ENCODE measurements around the gene ADAMTS19.
A peak's percentile ranks its signal among the peaks of the same experiment; 100 is the strongest.
"Not testable (repeated sequence)": the region's sequence is repeated elsewhere in the genome, so short reads cannot be mapped to it uniquely, and the experiment has no call there.

ADAMTS19 gene

GRCh38 chr5:129459777-129460671 lies at the start of gene ADAMTS19:
ADAMTS19 (plus strand) TSS chr5:129460298; CDS start chr5:129460392, 94 bp downstream.
- Histone ChIP-seq H3K27me3 (ENCODE audit: control insufficient read depth in 5 of 5, insufficient read depth in 4 of 5, low read length in 5 of 5) (peaks cover 11 to 26% (median 18%) of the 10 kb centered on the region in 5 donors), H3K9ac (ENCODE audit: low read length in 5 of 5) (no peak within 1 kb of the TSS), H3K9me3 (ENCODE audit: control insufficient read depth in 5 of 5, low read length in 5 of 5) (no peaks in the 10 kb centered on the region), H3K36me3 (ENCODE audit: control insufficient read depth in 5 of 5, insufficient read depth in 5 of 5, low read length in 5 of 5) (no peaks in the 10 kb centered on the region), H3K4me3 (ENCODE audit: low read depth in 1 of 5, low read length in 5 of 5) (peak within 1 kb of the TSS; percentile 58 to 70 (median 62)), H3K4me1 (ENCODE audit: control insufficient read depth in 5 of 5, insufficient read depth in 5 of 5, low read length in 5 of 5) (peaks cover 3 to 24% (median 18%) of the 10 kb centered on the region in 5 donors), H3K27ac (ENCODE audit: low read depth, low read length) (no peak within 1 kb of the TSS)

- no peak overlapping the region for H3K4me3 ChIP-seq (ENCODE audit: low read depth in 1 of 5, low read length in 5 of 5)
- no peaks in the 10 kb centered on the region for H3K36me3 ChIP-seq (ENCODE audit: control insufficient read depth in 5 of 5, insufficient read depth in 5 of 5, low read length in 5 of 5)
- H3K27ac ChIP-seq (ENCODE audit: low read depth, low read length) = no peak overlapping the region
- no peak overlapping the region for H3K9ac ChIP-seq (ENCODE audit: low read length in 5 of 5)
- H3K4me1 ChIP-seq (ENCODE audit: control insufficient read depth in 5 of 5, insufficient read depth in 5 of 5, low read length in 5 of 5) = no peaks in the 10 kb centered on the region
- no peaks in the 10 kb centered on the region for H3K27me3 ChIP-seq (ENCODE audit: control insufficient read depth in 5 of 5, insufficient read depth in 4 of 5, low read length in 5 of 5)
- H3K9me3 ChIP-seq (ENCODE audit: control insufficient read depth in 5 of 5, low read length in 5 of 5) = peaks cover 0 to 5% (median 0%) of the 10 kb centered on the region in 5 donors
Observed at GRCh38 chr5:129410488-129410887, 49.6 kb upstream of the ADAMTS19 start.

GRCh38 chr5:129412721-129413120 lies 47.4 kb upstream of the ADAMTS19 start:
- H3K9ac ChIP-seq (ENCODE audit: low read length in 5 of 5) = no peak overlapping the region
- no peaks in the 10 kb centered on the region for H3K4me1 ChIP-seq (ENCODE audit: control insufficient read depth in 5 of 5, insufficient read depth in 5 of 5, low read length in 5 of 5)
- no peaks in the 10 kb centered on the region for H3K36me3 ChIP-seq (ENCODE audit: control insufficient read depth in 5 of 5, insufficient read depth in 5 of 5, low read length in 5 of 5)
- H3K4me3 ChIP-seq (ENCODE audit: low read depth in 1 of 5, low read length in 5 of 5) = no peak overlapping the region
- no peak overlapping the region for H3K27ac ChIP-seq (ENCODE audit: low read depth, low read length)
- H3K27me3 ChIP-seq (ENCODE audit: control insufficient read depth in 5 of 5, insufficient read depth in 4 of 5, low read length in 5 of 5) = no peaks in the 10 kb centered on the region
- peaks cover 0 to 5% (median 0%) of the 10 kb centered on the region in 5 donors for H3K9me3 ChIP-seq (ENCODE audit: control insufficient read depth in 5 of 5, low read length in 5 of 5)

- H3K27ac ChIP-seq (ENCODE audit: low read depth, low read length) = no peak overlapping the region
- no peaks in the 10 kb centered on the region for H3K36me3 ChIP-seq (ENCODE audit: control insufficient read depth in 5 of 5, insufficient read depth in 5 of 5, low read length in 5 of 5)
- peaks cover 0 to 5% (median 0%) of the 10 kb centered on the region in 5 donors for H3K9me3 ChIP-seq (ENCODE audit: control insufficient read depth in 5 of 5, low read length in 5 of 5)
- H3K4me3 ChIP-seq (ENCODE audit: low read depth in 1 of 5, low read length in 5 of 5) = no peak overlapping the region
- H3K4me1 ChIP-seq (ENCODE audit: control insufficient read depth in 5 of 5, insufficient read depth in 5 of 5, low read length in 5 of 5) = no peaks in the 10 kb centered on the region
- H3K27me3 ChIP-seq (ENCODE audit: control insufficient read depth in 5 of 5, insufficient read depth in 4 of 5, low read length in 5 of 5) = no peaks in the 10 kb centered on the region
- H3K9ac ChIP-seq (ENCODE audit: low read length in 5 of 5) = no peak overlapping the region
Observed at GRCh38 chr5:129413570-129413969, 46.5 kb upstream of the ADAMTS19 start.

- Histone ChIP-seq H3K27me3 (ENCODE audit: control insufficient read depth in 5 of 5, insufficient read depth in 4 of 5, low read length in 5 of 5) (no peaks in the 10 kb centered on the region), H3K9me3 (ENCODE audit: control insufficient read depth in 5 of 5, low read length in 5 of 5) (peaks cover 0 to 3% (median 0%) of the 10 kb centered on the region in 5 donors), H3K4me1 (ENCODE audit: control insufficient read depth in 5 of 5, insufficient read depth in 5 of 5, low read length in 5 of 5) (no peaks in the 10 kb centered on the region), H3K9ac (ENCODE audit: low read length in 5 of 5) (no peak overlapping the region), H3K36me3 (ENCODE audit: control insufficient read depth in 5 of 5, insufficient read depth in 5 of 5, low read length in 5 of 5) (no peaks in the 10 kb centered on the region), H3K27ac (ENCODE audit: low read depth, low read length) (no peak overlapping the region), H3K4me3 (ENCODE audit: low read depth in 1 of 5, low read length in 5 of 5) (no peak overlapping the region)
Observed at GRCh38 chr5:129419292-129419691, 40.8 kb upstream of the ADAMTS19 start.

GRCh38 chr5:129425031-129425430 lies 35.1 kb upstream of the ADAMTS19 start:
- no peaks in the 10 kb centered on the region for H3K27me3 ChIP-seq (ENCODE audit: control insufficient read depth in 5 of 5, insufficient read depth in 4 of 5, low read length in 5 of 5)
- H3K9me3 ChIP-seq (ENCODE audit: control insufficient read depth in 5 of 5, low read length in 5 of 5) = no peaks in the 10 kb centered on the region
- H3K4me3 ChIP-seq (ENCODE audit: low read depth in 1 of 5, low read length in 5 of 5) = no peak overlapping the region
- H3K27ac ChIP-seq (ENCODE audit: low read depth, low read length) = no peak overlapping the region
- H3K36me3 ChIP-seq (ENCODE audit: control insufficient read depth in 5 of 5, insufficient read depth in 5 of 5, low read length in 5 of 5) = no peaks in the 10 kb centered on the region
- H3K9ac ChIP-seq (ENCODE audit: low read length in 5 of 5) = no peak overlapping the region
- no peaks in the 10 kb centered on the region for H3K4me1 ChIP-seq (ENCODE audit: control insufficient read depth in 5 of 5, insufficient read depth in 5 of 5, low read length in 5 of 5)

GRCh38 chr5:129426071-129426470 lies 34.0 kb upstream of the ADAMTS19 start:
- H3K36me3 ChIP-seq (ENCODE audit: control insufficient read depth in 5 of 5, insufficient read depth in 5 of 5, low read length in 5 of 5) = no peaks in the 10 kb centered on the region
- no peaks in the 10 kb centered on the region for H3K4me1 ChIP-seq (ENCODE audit: control insufficient read depth in 5 of 5, insufficient read depth in 5 of 5, low read length in 5 of 5)
- no peaks in the 10 kb centered on the region for H3K27me3 ChIP-seq (ENCODE audit: control insufficient read depth in 5 of 5, insufficient read depth in 4 of 5, low read length in 5 of 5)
- no peaks in the 10 kb centered on the region for H3K9me3 ChIP-seq (ENCODE audit: control insufficient read depth in 5 of 5, low read length in 5 of 5)
- no peak overlapping the region for H3K4me3 ChIP-seq (ENCODE audit: low read depth in 1 of 5, low read length in 5 of 5)
- no peak overlapping the region for H3K27ac ChIP-seq (ENCODE audit: low read depth, low read length)
- H3K9ac ChIP-seq (ENCODE audit: low read length in 5 of 5) = no peak overlapping the region

GRCh38 chr5:129428636-129429035 lies 31.5 kb upstream of the ADAMTS19 start:
- H3K4me3 ChIP-seq (ENCODE audit: low read depth in 1 of 5, low read length in 5 of 5) = not testable (repeated sequence)

GRCh38 chr5:129431406-129431805 lies 28.7 kb upstream of the ADAMTS19 start:
- Histone ChIP-seq H3K36me3 (ENCODE audit: control insufficient read depth in 5 of 5, insufficient read depth in 5 of 5, low read length in 5 of 5) (no peaks in the 10 kb centered on the region), H3K4me3 (ENCODE audit: low read depth in 1 of 5, low read length in 5 of 5) (no peak overlapping the region), H3K4me1 (ENCODE audit: control insufficient read depth in 5 of 5, insufficient read depth in 5 of 5, low read length in 5 of 5) (no peaks in the 10 kb centered on the region), H3K9ac (ENCODE audit: low read length in 5 of 5) (no peak overlapping the region), H3K9me3 (ENCODE audit: control insufficient read depth in 5 of 5, low read length in 5 of 5) (no peaks in the 10 kb centered on the region), H3K27me3 (ENCODE audit: control insufficient read depth in 5 of 5, insufficient read depth in 4 of 5, low read length in 5 of 5) (no peaks in the 10 kb centered on the region), H3K27ac (ENCODE audit: low read depth, low read length) (no peak overlapping the region)

More at GRCh38 chr5:129428636-129429035, 31.5 kb upstream of the ADAMTS19 start:
- not testable (repeated sequence) for H3K4me1 ChIP-seq (ENCODE audit: control insufficient read depth in 5 of 5, insufficient read depth in 5 of 5, low read length in 5 of 5); H3K9me3 ChIP-seq (ENCODE audit: control insufficient read depth in 5 of 5, low read length in 5 of 5); H3K27me3 ChIP-seq (ENCODE audit: control insufficient read depth in 5 of 5, insufficient read depth in 4 of 5, low read length in 5 of 5); H3K9ac ChIP-seq (ENCODE audit: low read length in 5 of 5); H3K36me3 ChIP-seq (ENCODE audit: control insufficient read depth in 5 of 5, insufficient read depth in 5 of 5, low read length in 5 of 5); H3K27ac ChIP-seq (ENCODE audit: low read depth, low read length)

- Histone ChIP-seq H3K36me3 (ENCODE audit: control insufficient read depth in 5 of 5, insufficient read depth in 5 of 5, low read length in 5 of 5) (no peaks in the 10 kb centered on the region), H3K4me3 (ENCODE audit: low read depth in 1 of 5, low read length in 5 of 5) (no peak overlapping the region), H3K27ac (ENCODE audit: low read depth, low read length) (no peak overlapping the region), H3K9ac (ENCODE audit: low read length in 5 of 5) (no peak overlapping the region), H3K27me3 (ENCODE audit: control insufficient read depth in 5 of 5, insufficient read depth in 4 of 5, low read length in 5 of 5) (no peaks in the 10 kb centered on the region), H3K4me1 (ENCODE audit: control insufficient read depth in 5 of 5, insufficient read depth in 5 of 5, low read length in 5 of 5) (no peaks in the 10 kb centered on the region), H3K9me3 (ENCODE audit: control insufficient read depth in 5 of 5, low read length in 5 of 5) (no peaks in the 10 kb centered on the region)
Observed at GRCh38 chr5:129438322-129438721, 21.8 kb upstream of the ADAMTS19 start.
